HG02884 (cell line): ENCODE data around the gene B3GALT5.

Source experiments
- ATAC-seq: cut with Tn5 transposase; IDR thresholded peaks from one replicate; pipeline ENCODE4 v1.9.1; 2021; ENCODE audit warnings: mild to moderate bottlenecking, moderate library complexity; ENCODE audit not compliant: unreplicated experiment

Gene B3GALT5

DNA sequence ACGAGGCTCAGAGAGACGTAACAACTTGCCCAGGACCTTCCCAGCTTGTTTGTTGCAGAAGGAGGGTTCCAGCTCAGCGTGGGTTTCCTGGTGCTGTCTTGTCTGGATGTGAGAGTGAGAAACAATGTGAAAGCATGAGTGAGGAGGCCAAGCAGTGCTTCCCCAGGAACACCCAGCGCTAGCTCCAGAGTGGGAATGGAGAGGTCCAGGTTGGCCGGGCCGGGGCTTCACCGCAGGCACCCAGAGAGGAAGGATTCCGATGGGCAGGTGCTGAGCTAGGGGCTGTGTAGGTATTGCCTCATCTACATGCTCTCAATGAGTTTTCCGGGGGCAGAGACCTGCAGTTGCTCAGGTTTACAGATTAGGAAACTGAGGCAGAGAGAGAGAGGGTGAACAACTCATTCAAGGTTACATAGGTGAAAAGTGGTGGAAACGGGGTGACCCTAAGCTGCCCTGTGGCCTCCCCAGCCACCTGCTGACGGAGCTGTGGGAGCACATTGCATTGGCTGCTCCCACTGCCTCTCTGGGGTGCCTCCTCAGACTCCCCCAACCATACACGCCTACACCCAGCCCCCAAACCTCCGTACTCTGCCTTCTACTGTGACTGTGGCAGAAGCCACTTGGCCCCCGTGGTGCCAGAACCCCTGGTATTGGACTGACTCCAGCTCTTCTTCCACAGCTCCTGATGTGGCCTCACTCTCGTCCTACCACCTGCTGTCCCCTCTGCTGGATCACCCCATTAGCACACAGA, 51.2 kb downstream of the B3GALT5 start:
- ATAC-seq, result no peak

DNA sequence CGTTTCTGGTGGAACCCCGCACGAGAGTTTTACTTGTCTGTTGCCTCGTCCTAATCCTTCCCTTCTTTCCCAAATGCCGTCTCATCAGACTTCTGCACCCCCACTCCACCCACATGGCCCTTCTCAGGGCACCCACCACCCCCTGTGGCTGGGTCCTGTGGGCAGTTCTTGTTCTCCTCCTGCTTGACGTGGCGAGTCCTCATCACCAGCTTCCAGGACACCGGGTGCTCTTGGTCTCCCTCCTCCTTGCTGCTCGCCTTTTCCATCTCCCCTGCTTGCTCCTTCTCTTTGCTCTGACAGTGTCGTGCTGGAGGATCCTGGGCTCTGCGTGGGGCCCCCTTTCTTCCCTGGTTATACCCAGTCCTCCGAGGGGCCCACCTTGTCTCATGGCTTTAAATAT, 51.8 kb downstream of the B3GALT5 start:
- no peak for ATAC-seq

DNA sequence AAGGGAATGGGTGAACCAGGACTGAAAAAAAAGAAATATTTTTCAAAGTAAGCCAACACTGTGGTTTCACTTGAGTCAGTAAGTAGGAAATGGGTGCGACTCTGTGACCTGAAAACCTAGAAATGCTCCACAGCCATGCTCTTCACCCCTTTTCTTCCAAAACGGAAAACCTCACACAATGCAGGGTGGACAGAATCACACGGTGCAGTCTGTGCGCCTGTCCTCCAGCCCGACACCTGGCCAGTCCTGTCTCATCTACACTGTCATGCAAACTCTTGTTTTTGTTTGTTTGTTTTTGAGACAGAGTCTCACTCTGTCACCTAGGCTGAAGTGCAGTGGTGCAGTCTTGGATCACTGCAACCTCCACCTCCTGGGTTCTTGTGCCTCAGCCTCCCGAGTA, 53.3 kb downstream of the B3GALT5 start:
- ATAC-seq, result no peak

DNA sequence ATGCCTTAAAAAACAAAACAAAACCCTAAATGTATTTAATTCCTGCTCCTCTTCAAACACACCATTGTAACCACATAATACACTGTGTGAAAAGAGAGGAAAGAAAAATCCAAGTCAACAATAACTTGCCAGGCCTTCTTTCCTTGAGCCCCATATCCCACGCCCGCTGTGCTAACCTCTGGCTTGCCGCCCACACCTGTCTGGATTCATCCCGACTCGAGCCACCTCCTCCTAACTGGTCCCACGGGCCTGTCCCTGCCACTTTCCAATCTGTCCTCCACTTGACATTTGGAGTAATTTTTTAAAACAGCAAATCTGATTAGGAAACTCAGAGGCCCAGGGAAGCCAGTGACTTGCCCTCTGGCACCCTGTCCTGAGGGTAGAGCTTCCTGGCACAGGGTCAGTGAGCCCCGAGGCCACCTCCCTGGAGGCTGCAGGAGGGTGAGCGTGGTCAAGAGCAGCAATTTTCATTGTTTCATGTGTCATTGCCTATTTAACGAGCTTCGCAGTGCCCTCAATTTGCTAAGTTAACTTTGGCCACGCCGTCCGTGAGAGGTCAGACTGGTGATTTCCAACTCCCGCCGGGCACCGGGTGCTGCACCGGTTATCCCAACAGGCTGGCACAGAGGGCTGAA, 54.1 kb downstream of the B3GALT5 start:
- ATAC-seq, result no peak

DNA sequence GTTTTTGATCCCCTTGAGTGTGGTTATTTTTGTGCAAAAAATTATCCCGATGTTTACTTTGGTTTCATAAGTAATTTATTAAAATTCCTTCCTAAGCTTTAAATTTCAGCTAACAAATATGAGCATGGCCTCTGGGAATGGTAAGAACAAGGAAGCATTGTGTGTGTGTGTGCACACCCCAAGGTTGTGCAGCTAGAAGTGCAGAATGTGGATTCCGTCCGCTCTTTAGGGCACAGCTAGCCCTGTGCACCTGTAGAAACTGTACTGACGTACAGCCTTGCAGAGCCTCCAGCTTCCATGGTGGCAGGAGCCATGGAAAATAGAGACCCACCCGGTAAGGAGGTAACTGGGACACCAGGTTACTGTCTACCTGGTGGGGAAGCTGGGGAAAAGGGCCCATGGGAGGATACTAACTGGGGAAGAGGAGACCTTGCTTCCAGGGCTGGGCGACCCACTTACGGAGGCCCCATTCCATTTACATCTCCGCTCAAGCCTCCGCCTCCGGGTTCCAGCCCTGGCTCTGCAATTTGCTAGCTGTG, 54.7 kb downstream of the B3GALT5 start:
- ATAC-seq, result no peak

DNA sequence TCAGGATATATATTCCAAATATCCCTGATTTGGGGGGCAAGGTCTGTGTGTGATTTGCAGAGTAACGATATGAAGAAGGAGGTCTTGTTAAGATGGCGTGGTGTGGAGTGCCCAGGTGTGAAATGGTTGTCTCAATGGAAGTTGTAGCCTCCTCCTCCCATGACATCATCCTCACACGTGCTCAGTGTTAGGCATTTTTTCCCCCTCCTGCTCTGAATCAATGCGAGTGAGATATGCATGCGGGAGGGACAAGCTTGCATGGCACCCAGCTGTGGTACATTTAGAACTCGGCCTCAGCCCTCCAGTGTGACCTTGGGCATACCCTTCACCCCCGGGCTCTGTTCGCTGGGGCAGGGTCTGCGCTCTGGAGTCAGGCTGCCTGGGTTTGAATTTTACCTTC, 55.6 kb downstream of the B3GALT5 start:
- no peak for ATAC-seq

DNA sequence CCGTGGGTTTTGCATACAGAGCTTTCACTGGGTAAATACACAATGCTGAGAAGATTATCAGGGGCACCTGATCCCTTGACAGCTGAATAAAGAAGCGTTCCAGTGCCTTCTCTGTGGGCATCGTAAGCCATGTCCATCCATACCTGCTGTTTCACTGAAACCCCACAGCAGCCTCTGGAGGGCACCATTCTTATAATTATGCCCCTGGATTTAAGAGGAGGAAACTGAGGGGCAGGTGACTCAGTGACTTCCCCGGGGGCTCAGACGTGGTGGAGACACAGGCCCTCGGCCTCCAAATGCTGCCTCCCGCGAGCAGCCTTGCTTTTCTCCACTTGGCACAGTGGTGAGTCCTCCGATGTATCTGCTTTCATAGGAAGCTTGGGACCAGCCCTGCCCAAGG, 56.7 kb downstream of the B3GALT5 start:
- no peak for ATAC-seq

DNA sequence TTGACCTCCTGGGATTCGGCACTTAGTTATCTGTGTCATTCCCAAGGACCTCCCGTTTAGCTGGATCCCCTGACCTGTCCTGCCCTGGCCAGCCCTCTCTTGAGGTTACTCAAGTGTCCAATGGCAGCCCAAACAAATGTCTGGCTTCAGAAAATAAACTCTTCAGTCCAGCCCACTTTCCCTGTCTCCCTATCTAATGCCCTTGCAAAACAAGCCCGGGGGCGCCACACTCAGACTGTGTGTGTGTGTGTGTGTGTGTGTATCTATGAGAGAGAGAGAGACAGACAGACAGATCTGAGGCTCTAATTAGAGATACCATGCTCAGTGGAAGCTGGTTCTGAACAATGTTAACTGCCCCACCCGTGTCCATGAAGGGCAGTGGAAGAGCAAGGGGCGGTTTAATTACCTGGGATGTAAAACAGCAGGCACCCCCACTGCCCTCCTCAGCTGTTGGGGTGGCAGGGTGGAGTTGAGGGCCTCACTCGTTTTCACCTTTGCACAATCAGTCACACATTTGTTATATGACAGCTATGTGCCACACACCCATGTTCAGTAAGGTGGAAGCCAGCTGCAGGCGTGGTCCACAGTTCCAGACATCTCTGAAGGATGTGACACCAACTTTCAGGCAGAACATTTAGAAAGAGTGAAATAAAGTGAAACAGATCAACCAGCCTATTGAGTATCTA, 57.4 kb downstream of the B3GALT5 start:
- ATAC-seq, result no peak

DNA sequence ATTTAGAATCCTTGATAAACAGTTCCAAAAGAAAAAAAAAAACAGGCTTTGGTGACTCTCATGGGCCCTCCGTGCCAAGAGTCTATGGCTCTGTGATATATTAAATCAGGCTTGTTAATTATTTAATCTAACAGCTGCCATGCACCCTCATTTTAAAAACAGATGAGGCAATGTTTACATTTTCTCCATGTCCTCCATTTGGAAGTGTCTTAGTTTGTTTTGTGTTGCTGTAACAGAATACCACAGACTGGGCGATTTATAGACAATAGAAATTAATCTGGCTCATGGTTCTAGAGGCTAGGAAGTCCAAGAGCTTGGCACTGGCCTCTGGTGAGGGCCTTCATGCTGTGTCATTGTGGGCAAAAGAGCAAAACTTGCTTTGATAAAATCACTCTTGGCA, 58.0 kb downstream of the B3GALT5 start:
- no peak for ATAC-seq

GRCh38 chr21:39671986-39672385, 59.2 kb downstream of the B3GALT5 start:
- no peak for ATAC-seq

DNA sequence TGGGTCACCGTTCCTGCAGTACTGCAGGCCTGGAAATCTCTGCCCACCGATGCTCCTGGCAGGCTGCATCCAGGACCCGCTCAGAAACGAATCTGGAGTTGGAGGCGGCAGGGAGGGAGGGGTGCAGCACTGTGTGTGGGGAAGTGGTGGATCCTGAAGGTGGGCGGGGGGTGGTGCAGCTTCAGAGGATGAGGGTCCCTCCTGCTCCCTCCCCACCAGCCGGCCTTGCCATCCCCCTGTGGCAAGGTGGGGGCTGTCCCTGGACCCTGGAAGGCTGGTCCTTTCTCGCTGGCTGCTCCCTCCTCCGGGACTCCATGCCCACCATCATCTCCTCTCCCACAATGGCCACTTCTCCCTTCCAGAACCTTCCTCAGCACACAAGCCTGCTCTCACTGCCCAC, 60.4 kb downstream of the B3GALT5 start:
- no peak for ATAC-seq

DNA sequence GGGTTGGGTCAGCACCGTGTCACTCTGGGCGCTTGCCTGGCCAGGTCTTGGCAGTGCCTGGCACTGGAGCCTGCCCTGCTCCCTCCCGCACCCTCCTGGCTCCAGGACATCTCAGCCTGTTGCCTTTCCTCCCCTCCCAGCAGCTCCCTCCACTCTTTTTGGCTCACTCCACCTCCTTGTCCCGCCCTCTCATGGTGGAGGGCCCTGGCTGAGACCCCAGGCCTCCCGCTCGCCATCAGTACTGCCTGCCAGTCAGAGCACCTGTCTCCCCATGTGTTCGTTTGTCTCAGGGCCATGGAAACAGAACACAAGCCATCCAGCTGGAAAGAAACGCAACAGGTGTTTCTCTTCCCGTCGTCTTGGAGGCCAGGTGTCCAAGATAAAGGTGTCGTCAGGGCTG, 61.0 kb downstream of the B3GALT5 start:
- no peak for ATAC-seq

- no peak for ATAC-seq
Observed at GRCh38 chr21:39674801-39675200, 62.1 kb downstream of the B3GALT5 start.

DNA sequence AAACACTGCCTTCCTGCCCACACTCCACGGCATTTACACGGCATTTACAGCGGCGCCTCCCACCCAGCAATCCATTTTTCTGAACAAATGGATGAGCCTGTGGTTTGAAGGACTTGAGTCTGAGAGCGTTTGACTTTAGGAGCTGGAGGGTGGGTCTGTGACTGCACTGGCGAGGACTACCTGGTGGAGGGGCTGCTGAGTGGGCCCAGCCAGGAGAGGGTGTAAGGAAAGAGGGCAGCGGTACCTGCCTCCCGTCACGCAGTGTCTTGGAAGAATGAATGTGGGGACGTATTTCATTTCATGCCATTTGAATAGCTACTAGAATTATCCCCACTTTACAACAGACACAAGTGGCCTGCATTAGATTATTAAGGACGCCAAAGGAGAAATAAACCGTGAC, 62.9 kb downstream of the B3GALT5 start:
- no peak for ATAC-seq

- no peak for ATAC-seq
Observed at GRCh38 chr21:39675993-39676661, 63.4 kb downstream of the B3GALT5 start.

DNA sequence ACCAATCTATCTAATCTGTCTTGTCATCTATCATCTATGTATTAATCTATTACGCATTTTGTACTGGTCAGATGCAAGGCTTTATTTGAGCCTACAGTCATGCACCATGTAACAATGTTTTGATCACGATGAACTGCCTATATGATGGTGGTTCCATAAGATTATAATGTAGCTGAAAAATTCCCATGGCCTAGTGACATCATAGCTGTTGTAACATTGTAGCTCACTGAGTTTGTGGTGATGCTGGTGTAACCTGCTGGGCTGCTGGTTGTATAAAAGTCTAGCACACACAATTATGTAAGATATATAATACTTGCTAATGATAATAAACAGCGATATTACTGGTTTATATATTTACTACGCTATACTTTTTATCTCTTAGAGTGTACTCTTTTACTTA, 67.5 kb downstream of the B3GALT5 start:
- no peak for ATAC-seq

- no peak for ATAC-seq
Observed at GRCh38 chr21:39681257-39681656, 68.5 kb downstream of the B3GALT5 start.

GRCh38 chr21:39681845-39682244, 69.1 kb downstream of the B3GALT5 start:
- no peak for ATAC-seq

DNA sequence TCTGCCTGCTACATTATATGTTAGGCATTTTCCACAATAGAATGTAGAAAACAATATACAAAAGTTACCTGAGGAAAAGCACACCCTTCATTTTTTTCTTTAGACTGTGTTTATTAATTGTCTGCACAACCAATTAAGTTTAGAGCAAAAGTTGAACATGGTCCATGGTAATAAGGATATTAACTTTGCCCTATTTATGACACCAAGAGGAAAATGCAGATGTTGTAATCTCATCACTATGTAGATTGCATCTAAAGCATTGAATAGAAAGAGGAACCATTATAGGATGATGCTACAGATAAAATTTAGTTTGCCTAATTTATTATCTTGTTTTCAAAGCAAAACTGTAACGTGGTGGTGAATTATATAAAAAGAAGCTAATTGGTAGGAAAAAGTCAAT, 72.5 kb downstream of the B3GALT5 start:
- no peak for ATAC-seq

GRCh38 chr21:39685991-39686390, 73.3 kb downstream of the B3GALT5 start:
- ATAC-seq, result no peak
